Hepatocyte (in vitro differentiated cells): ENCODE measurements around the gene ETFDH. TPM values are rescaled to one million over a fixed set of nuclear protein-coding genes. Genes with fewer than 3 reads are reported as not detected.
A peak's percentile ranks its signal among the peaks of the same experiment; 100 is the strongest.

ENCODE experiments used
- DNase-seq: peaks from one replicate; pipeline ENCODE4 v3.0.0-alpha.2; 2016; ENCODE audit warnings: low spot score
- H2AFZ ChIP-seq: fragments of 200-600 bp; sonication (generic); 2 replicates; pipeline ENCODE4 v1.6.0; 2016; ENCODE audit warnings: antibody characterized with exemption, mild to moderate bottlenecking
- H3K27ac ChIP-seq: fragments of 200-600 bp; sonication (generic); 2 replicates; pipeline ENCODE4 v1.5.1; 2016; ENCODE audit warnings: mild to moderate bottlenecking
- H3K27me3 ChIP-seq: fragments of 200-600 bp; sonication (generic); 2 replicates; pipeline ENCODE4 v1.6.1; 2016
- H3K36me3 ChIP-seq: fragments of 200-600 bp; sonication (generic); replicated peaks from 2 replicates; pipeline ENCODE4 v1.5.1; 2016; ENCODE audit warnings: low read depth; ENCODE audit not compliant: insufficient read depth
- H3K4me1 ChIP-seq: fragments of 200-600 bp; sonication (generic); 2 replicates; pipeline ENCODE4 v1.5.1; 2016; ENCODE audit warnings: mild to moderate bottlenecking, moderate library complexity; ENCODE audit not compliant: insufficient read depth
- H3K4me2 ChIP-seq: fragments of 200-600 bp; sonication (generic); 2 replicates; pipeline ENCODE4 v1.6.0; 2016
- H3K4me3 ChIP-seq: fragments of 200-600 bp; sonication (generic); 2 replicates; pipeline ENCODE4 v1.5.1; 2016; ENCODE audit warnings: mild to moderate bottlenecking
- H3K79me2 ChIP-seq: fragments of 200-600 bp; sonication (generic); 2 replicates; pipeline ENCODE4 v1.6.0; 2017; ENCODE audit warnings: mild to moderate bottlenecking
- H3K9me2 ChIP-seq: fragments of 200-600 bp; sonication (generic); replicated peaks from 2 replicates; pipeline ENCODE4 v1.6.0; 2017; ENCODE audit warnings: mild to moderate bottlenecking; ENCODE audit not compliant: insufficient read depth
- H3K9me3 ChIP-seq: fragments of 200-600 bp; sonication (generic); 2 replicates; pipeline ENCODE4 v1.5.1; 2016; ENCODE audit warnings: low read depth, mild to moderate bottlenecking
- H4K20me1 ChIP-seq: fragments of 200-600 bp; sonication (generic); 2 replicates; pipeline ENCODE4 v1.6.0; 2016; ENCODE audit warnings: mild to moderate bottlenecking; ENCODE audit not compliant: insufficient read depth, poor library complexity, severe bottlenecking
- CTCF ChIP-seq: fragments of 200-600 bp; sonication (generic); IDR thresholded peaks from 2 replicates; pipeline ENCODE4 v1.5.1; 2016; ENCODE audit warnings: antibody characterized with exemption, mild to moderate bottlenecking; ENCODE audit not compliant: poor library complexity
- EZH2 ChIP-seq: fragments of 200-600 bp; sonication (generic); IDR thresholded peaks from 2 replicates; pipeline ENCODE4 v1.6.1; 2016; ENCODE audit warnings: antibody characterized with exemption, mild to moderate bottlenecking, borderline replicate concordance
- EZH2phosphoT487 ChIP-seq: fragments of 200-600 bp; sonication (generic); IDR thresholded peaks from one replicate; pipeline ENCODE4 v1.6.1; 2018; ENCODE audit warnings: antibody characterized with exemption, mild to moderate bottlenecking, low read depth, moderate library complexity; ENCODE audit not compliant: unreplicated experiment, severe bottlenecking
- WGBS: methylation state at CpG from one replicate; pipeline ENCODE4 v1.1.6; 2016; ENCODE audit warnings: low lambda C conversion rate; ENCODE audit errors: missing lambda C conversion rate; 5-methylcytosine and 5-hydroxymethylcytosine counted together
- polyA plus RNA-seq: library from polyadenylated mRNA; unstranded; fragments of >200 nt; fragmentation: Nextera tagmentation; extraction: Ambion mirVana; gene quantifications from 2 replicates; pipeline ENCODE4 v1.2.1, GENCODE V29; 2016
- total RNA-seq: library from RNA; depleted of rRNA; stranded (reverse); fragments of >200 nt; gene quantifications from 2 replicates; pipeline ENCODE4 v1.2.3, GENCODE V29; 2014

ETFDH gene
- total and polyA plus RNA-seq, 2 experiments from 2014 or later = 31.4 to 38.4 TPM

- Histone ChIP-seq H2AFZ (no peak overlapping the region), H3K27me3 (peaks cover 4% of the 10 kb centered on the region), H3K4me1 (no peaks in the 10 kb centered on the region), H3K79me2 (no peaks in the 10 kb centered on the region), H3K36me3 (no peaks in the 10 kb centered on the region), H3K9me3 (no peaks in the 10 kb centered on the region), H3K4me2 (no peak overlapping the region), H3K9me2 (no peaks in the 10 kb centered on the region), H3K4me3 (no peak overlapping the region), H4K20me1 (no peaks in the 10 kb centered on the region), H3K27ac (no peak overlapping the region)
- DNase-seq = peak; percentile 4
- no peak for TF ChIP-seq EZH2phosphoT487
- no peak for TF ChIP-seq CTCF
- no peak for TF ChIP-seq EZH2
- WGBS = 12% methylated on average over 1 of the region's 1 CpG
Measured at GRCh38 chr4:158630893-158631292, 41.2 kb upstream of the ETFDH start.

GRCh38 chr4:158636619-158637018 lies 35.5 kb upstream of the ETFDH start:
- Histone ChIP-seq H2AFZ (no peak overlapping the region), H4K20me1 (no peaks in the 10 kb centered on the region), H3K4me2 (no peak overlapping the region), H3K9me3 (no peaks in the 10 kb centered on the region), H3K4me3 (no peak overlapping the region), H3K36me3 (no peaks in the 10 kb centered on the region), H3K27ac (no peak overlapping the region), H3K9me2 (no peaks in the 10 kb centered on the region), H3K4me1 (no peaks in the 10 kb centered on the region), H3K79me2 (no peaks in the 10 kb centered on the region), H3K27me3 (no peaks in the 10 kb centered on the region)
- DNase-seq = no peak
- TF ChIP-seq EZH2 (no peak), EZH2phosphoT487 (no peak), CTCF (no peak)
- WGBS = 94% methylated on average over 1 of the region's 1 CpG

GRCh38 chr4:158644356-158644755 lies 27.7 kb upstream of the ETFDH start:
- no peak overlapping the region for H3K27ac ChIP-seq
- TF ChIP-seq EZH2 (no peak), EZH2phosphoT487 (no peak)
- no peaks in the 10 kb centered on the region for H3K9me2 ChIP-seq
- H3K79me2 ChIP-seq = no peaks in the 10 kb centered on the region
- no peaks in the 10 kb centered on the region for H3K36me3 ChIP-seq
- no peaks in the 10 kb centered on the region for H3K9me3 ChIP-seq
- no peak overlapping the region for H2AFZ ChIP-seq
- DNase-seq = no peak
- H3K27me3 ChIP-seq = no peaks in the 10 kb centered on the region
- no peak overlapping the region for H3K4me3 ChIP-seq
- no peaks in the 10 kb centered on the region for H4K20me1 ChIP-seq
- H3K4me2 ChIP-seq = no peak overlapping the region
- no peaks in the 10 kb centered on the region for H3K4me1 ChIP-seq
- 87% methylated on average over 5 of the region's 5 CpGs for WGBS

- no peaks in the 10 kb centered on the region for H3K36me3 ChIP-seq
- H3K4me3 ChIP-seq = no peak overlapping the region
- 82% methylated on average over 3 of the region's 3 CpGs for WGBS
- H3K9me2 ChIP-seq = no peaks in the 10 kb centered on the region
- TF ChIP-seq CTCF (no peak), EZH2 (no peak), EZH2phosphoT487 (no peak)
- H2AFZ ChIP-seq = no peak overlapping the region
- H3K27ac ChIP-seq = no peak overlapping the region
- H3K27me3 ChIP-seq = no peaks in the 10 kb centered on the region
- no peaks in the 10 kb centered on the region for H3K9me3 ChIP-seq
- no peaks in the 10 kb centered on the region for H3K79me2 ChIP-seq
- no peak for DNase-seq
- H3K4me2 ChIP-seq = no peak overlapping the region
- H4K20me1 ChIP-seq = no peaks in the 10 kb centered on the region
- no peaks in the 10 kb centered on the region for H3K4me1 ChIP-seq
Measured at GRCh38 chr4:158644760-158645159, 27.3 kb upstream of the ETFDH start.
